ENCODE results near the gene MAN1C1. TPM values are rescaled to one million over a fixed set of nuclear protein-coding genes. Genes with fewer than 3 reads are reported as not detected.
A peak's percentile ranks its signal among the peaks of the same experiment; 100 is the strongest.

The MAN1C1 gene
- total RNA-seq, 1 donor from 2014 or later: 0.20 TPM

- no peak for TF ChIP-seq CTCF (IDR thresholded peaks at IDR 0.05)
- H3K4me3 Mint-ChIP-seq: no peak overlapping the region
- no peak for DNase-seq
- H3K27me3 Mint-ChIP-seq: peaks cover 8% of the 10 kb centered on the region
- CTCF ChIA-PET: no interaction called here
- no peaks in the 10 kb centered on the region for H3K9me3 Mint-ChIP-seq
- H3K27ac Mint-ChIP-seq: no peak overlapping the region
- no peaks in the 10 kb centered on the region for H3K36me3 Mint-ChIP-seq (ENCODE audit: low read depth)
- ATAC-seq (ENCODE audit: low read depth): no peak
- intact Hi-C loops (cut with micrococcal nuclease): no loop called here
- POLR2A ChIA-PET: no interaction called here
- H3K4me1 Mint-ChIP-seq: peaks cover 6% of the 10 kb centered on the region
Measured at GRCh38 chr1:25710583-25711347, 94.2 kb downstream of the MAN1C1 start.

- POLR2A ChIA-PET: no interaction called here
- Mint-ChIP-seq H3K4me1 (peaks cover 6% of the 10 kb centered on the region), H3K27ac (no peak overlapping the region), H3K9me3 (no peaks in the 10 kb centered on the region), H3K4me3 (no peak overlapping the region), H3K27me3 (peaks cover 4% of the 10 kb centered on the region), H3K36me3 (ENCODE audit: low read depth) (no peaks in the 10 kb centered on the region)
- no peak for DNase-seq
- intact Hi-C loops (cut with micrococcal nuclease): no loop called here
- CTCF ChIA-PET: no interaction called here
- ATAC-seq (ENCODE audit: low read depth): peak; percentile 61
- no peak for TF ChIP-seq CTCF (IDR thresholded peaks at IDR 0.05)
Measured at GRCh38 chr1:25711555-25712298, 95.1 kb downstream of the MAN1C1 start.

- no peak for TF ChIP-seq CTCF (IDR thresholded peaks at IDR 0.05)
- ChIA-PET CTCF (no interaction called here), POLR2A (no interaction called here)
- DNase-seq (no peak), ATAC-seq (ENCODE audit: low read depth) (no peak)
- Mint-ChIP-seq H3K27me3 (no peaks in the 10 kb centered on the region), H3K36me3 (ENCODE audit: low read depth) (no peaks in the 10 kb centered on the region), H3K4me1 (peaks cover 6% of the 10 kb centered on the region), H3K4me3 (no peak overlapping the region), H3K9me3 (no peaks in the 10 kb centered on the region), H3K27ac (no peak overlapping the region)
- intact Hi-C loops (cut with micrococcal nuclease): no loop called here
Measured at GRCh38 chr1:25712299-25712970, 95.8 kb downstream of the MAN1C1 start.

GRCh38 chr1:25713961-25714360 is 97.4 kb downstream of the MAN1C1 start:
- ATAC-seq (ENCODE audit: low read depth) (no peak), DNase-seq (no peak)
- POLR2A ChIA-PET: no interaction called here
- H3K27ac Mint-ChIP-seq: no peak overlapping the region
- intact Hi-C loops (cut with micrococcal nuclease): no loop called here
- no peak overlapping the region for H3K4me3 Mint-ChIP-seq
- H3K9me3 Mint-ChIP-seq: peaks cover 3% of the 10 kb centered on the region
- no peaks in the 10 kb centered on the region for H3K36me3 Mint-ChIP-seq (ENCODE audit: low read depth)
- peaks cover 6% of the 10 kb centered on the region for H3K4me1 Mint-ChIP-seq
- TF ChIP-seq CTCF (IDR thresholded peaks at IDR 0.05): no peak
- no peaks in the 10 kb centered on the region for H3K27me3 Mint-ChIP-seq
- CTCF ChIA-PET: no interaction called here

GRCh38 chr1:25714372-25714931 is 97.9 kb downstream of the MAN1C1 start:
- Mint-ChIP-seq H3K4me3 (no peak overlapping the region), H3K27ac (no peak overlapping the region), H3K4me1 (peaks cover 6% of the 10 kb centered on the region), H3K9me3 (peaks cover 3% of the 10 kb centered on the region), H3K36me3 (ENCODE audit: low read depth) (no peaks in the 10 kb centered on the region), H3K27me3 (no peaks in the 10 kb centered on the region)
- CTCF ChIA-PET: no interaction called here
- intact Hi-C loops (cut with micrococcal nuclease): no loop called here
- DNase-seq (no peak), ATAC-seq (ENCODE audit: low read depth) (no peak)
- POLR2A ChIA-PET: no interaction called here
- TF ChIP-seq CTCF (IDR thresholded peaks at IDR 0.05): no peak
